Stimulated activated CD4-positive, alpha-beta T cell treated with anti-CD3 and anti-CD28 coated beads, TNF-alpha, amount 100 ng/mL, for 1 hour (primary cell): Measurements from ENCODE around the gene TTC12.

ENCODE experiments used
- DNase-seq, 3 donors: peaks; one replicate each; pipeline ENCODE4 v3.0.0-alpha.2; 2020; ENCODE audit warnings: low read depth in 3 of 3, low spot score in 1 of 3

TTC12 gene

DNA sequence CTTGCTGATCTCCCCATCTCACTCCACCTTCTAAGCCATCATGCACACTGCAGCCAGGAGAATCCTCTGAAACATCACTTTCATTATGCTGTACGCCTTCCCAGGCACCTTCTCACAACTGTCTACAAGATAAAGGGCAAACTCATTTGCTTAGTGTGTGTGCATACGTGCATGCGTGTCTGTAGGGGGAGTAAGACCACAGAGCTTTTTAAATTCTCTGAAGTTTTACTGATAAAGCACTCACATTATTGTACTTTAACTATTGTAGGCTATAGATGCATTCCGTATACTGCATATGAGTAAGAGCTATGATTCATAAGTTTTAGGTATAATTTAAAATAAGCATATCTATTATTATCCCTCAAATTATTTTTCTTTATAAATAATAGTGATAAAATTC, 57.9 kb downstream of the TTC12 start:
- no peak for DNase-seq

DNA sequence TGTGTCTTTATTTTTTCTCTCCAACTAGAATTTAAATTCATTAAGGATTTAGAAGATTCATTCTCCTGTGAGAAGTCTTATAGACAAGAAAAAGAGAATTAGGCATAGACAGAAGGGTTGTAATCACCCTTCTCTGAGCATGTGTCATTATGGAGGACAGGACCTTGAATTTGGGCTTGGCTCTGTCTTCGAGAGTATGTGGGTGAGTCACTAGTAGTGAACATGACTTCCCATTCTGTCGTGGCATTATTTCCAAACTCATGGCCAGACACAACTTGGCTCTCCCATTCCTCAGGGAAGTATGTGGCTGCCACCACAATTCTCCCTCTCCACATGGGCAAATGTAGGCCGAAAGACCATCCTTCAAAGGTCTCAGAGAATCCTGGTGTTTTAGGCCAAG, 58.9 kb downstream of the TTC12 start:
- DNase-seq, result no peak

DNA sequence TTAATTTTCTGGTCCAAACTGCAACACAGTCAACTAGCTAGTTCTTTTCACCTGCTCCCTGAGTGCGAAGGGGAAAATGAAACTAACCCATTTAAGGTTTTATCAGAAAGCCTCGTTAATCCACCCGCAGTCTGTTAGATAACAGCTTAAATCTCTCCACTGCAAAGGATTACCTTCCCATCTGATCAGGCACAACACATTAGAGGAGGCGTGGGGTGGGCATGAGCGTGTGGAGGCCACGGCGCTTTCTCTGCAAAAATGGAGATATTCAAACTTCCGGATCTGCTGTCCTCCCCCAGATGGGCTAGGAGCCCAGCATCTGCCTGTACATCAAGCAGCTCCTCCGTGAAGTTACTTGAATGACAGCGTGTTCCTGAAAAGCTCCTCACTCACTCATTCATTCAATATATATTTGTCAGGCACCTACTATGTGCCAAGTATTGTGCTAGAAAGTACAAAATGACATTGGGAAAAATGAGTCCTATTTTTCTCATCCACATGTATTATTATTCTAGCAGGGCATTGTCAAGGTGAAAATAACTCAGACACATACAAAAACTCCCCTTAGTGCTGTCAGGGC, 59.7 kb downstream of the TTC12 start:
- no peak for DNase-seq

DNA sequence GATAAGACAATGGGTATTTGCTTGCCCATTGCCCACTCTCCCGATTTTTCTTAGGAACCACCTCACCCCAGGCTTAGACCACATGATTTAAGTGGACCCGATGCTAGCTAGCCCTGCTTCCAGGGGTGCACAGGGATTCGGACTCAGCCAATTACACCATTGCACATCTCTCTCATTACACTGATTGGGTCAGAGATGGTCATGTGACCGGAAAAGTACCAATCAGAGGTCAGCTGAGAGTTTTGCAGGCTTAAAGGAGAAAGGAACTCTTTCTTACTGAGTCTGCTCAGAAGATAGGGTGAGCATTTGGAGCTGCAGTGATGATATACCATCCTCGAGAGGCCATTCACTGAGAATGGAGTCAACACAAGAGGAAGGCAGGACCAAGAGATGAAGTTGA, 61.0 kb downstream of the TTC12 start:
- no peak for DNase-seq

DNA sequence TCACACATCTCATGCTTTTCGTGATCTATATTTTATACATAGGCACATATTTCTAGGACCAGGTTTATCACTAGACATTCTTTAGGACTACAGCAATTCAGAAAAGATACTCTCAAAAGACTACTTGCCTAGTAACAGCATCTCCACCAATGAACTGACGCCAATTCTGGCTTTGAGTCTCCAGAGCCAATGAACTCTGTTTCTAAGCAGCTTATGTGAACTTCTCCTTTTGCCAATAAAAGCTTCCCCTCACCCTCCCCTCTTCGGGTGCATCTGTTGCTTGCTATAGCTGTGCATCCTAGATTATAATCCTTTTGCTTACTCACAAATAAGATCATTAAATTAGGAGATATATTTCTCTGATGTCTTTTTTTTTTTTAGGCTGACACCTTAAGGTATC, 61.8 kb downstream of the TTC12 start:
- DNase-seq, result no peak

DNA sequence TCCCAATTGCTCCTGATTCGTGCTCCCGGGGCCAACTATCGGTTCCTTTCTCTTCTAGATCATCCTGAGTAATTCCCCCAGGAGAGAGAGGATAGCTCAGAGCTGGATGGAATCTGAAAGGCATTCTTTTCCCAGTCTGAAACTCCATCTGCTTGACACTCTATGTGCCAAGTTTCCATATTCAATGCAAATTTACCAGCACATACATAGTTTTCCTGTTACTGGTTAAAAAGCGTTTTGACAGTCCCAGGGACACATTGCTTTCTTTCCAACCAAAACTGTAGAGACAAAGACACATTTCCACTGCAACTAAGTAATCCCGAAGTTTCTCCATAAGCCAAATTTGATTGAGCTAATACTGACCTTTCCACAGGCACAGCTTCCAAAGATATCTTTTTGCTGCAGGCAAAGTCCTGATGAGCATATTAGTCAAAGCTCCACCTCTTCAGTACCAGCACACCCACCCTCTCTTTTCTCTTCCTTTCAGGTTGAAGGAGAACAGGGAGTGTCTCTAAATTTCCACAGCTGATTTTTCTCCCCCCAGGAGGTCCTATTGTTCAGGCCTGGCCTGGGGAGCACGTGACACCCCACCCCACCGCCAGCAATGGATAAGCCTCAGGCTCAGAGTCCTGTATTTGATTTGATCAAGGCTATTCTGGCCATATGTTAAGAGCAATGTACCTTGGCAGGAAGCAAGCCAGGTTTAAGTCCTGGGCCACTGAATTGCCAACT, 63.5 kb downstream of the TTC12 start:
- DNase-seq, result no peak

DNA sequence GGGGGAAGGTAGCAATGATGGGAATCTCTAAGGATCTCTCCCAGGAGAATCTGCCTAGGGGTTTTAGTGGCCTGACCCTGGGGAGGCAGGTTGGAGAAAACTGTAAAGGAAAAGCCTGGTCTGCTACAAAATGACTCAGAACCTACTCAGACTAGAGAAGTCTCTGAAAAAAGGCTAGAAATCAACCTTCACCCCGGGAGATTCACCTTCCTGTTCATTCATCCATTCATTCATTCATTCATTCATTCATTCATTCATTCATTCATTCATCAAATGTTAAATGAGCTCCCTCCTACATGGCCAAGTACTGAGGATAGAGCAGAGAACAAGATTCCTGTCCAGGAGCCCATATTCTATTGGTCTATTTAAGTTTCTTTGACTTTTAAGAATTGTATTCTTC, 64.3 kb downstream of the TTC12 start:
- DNase-seq, result no peak

DNA sequence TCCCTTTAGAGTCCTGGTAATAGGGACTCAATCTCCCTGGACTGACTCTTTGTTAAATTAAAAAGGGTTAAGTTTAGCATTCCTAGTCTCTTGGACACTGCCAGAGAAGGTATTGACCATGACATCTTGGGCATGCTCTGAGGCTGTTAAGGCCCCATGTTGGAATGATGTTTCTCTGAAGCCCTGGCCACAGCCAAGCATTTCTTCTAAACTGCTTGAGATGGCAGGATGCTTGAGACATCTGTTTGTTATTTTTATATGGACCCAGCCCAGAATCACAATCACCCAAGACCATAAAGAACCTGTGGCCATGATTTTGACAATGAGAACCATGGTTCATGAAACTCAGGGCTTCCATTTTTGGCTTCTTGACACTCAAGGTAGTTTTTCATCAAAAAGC, 67.7 kb downstream of the TTC12 start:
- no peak for DNase-seq

DNA sequence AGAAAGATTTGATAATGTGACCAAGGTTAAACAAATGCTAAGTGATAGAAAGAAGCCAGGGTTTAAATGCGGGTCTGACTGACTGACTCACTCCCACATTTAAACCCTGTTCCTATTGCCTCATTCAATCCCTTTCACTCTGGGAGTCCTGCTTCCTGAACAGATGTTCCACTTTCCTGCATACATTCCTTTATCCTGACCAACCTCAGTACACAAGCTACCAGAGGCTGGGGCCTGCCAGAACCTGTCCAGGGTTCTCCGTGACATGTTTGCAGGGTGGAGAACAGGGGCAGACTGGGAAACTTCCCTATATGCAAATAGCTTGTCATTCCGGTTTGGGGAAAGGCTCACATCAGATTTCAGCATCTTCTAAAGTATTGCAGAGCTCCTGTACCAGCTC, 70.2 kb downstream of the TTC12 start:
- no peak for DNase-seq

DNA sequence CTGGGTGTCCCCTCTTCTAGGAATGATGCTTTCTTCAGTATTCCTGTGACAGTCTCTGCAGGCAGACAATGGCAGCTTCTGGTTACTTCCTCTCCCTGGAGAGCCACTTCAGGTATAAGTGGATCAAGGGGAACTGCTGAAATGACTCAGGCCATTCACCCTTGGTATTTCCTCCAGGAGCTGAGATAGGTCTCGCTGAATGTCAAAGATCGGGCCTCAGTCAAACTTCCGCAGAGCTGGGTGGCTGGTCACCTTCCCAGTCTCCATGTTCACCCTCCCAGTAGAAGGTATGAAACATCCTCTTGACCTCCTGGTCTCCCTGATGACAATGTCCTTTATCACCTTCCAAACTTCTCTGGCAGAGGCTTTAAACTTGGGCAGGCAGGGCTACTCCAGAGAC, 71.4 kb downstream of the TTC12 start:
- no peak for DNase-seq

DNA sequence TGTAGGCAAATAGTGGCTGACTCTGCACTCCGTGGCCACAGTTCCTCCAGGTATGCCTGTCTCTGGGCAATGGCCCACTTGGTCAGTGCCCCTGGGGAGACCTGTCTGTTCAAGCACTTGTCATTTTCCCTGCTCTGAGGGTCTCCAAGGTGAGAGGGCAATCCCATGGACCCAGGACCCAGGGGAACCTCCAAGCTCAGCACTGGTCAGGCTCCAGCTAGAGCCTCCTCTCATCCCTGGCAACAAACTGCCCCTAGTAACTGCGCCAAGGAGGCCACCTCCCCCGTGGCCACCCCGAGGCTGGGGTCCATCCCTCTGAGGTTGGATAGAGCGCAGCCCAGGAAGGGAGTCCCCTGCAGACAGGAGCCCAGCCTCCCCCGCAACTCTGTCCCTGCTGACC, 72.5 kb downstream of the TTC12 start:
- no peak for DNase-seq

DNA sequence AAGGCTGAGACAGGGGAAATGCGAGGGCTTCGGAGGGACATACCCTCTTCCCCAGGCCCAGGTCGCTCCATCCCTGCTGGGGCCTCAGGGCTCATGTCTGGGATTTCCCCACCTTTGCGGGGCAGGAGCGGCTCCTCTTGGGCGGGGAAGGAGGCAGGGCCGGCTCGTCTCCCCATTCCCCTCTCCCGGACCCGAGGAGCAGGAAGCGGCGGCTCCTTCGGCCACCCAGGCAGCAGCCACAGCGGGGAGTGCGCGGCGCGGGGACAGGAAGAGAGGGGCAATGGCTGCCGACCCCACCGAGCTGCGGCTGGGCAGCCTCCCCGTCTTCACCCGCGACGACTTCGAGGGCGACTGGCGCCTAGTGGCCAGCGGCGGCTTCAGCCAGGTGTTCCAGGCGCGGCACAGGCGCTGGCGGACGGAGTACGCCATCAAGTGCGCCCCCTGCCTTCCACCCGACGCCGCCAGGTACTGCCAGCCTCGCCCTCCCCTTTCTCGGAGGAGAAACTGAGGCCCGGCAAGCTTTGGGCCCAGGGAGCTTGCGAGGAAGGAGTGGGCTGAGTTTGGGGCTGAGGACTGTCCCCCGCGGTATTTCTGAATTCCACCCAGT, 73.3 kb downstream of the TTC12 start, which contains the start of gene ANKK1:
TSS of gene ANKK1 (plus strand) at position 175 of the 607 bp plus-strand sequence. CDS start at position 281, 106 bp downstream.
- DNase-seq, result no peak

DNA sequence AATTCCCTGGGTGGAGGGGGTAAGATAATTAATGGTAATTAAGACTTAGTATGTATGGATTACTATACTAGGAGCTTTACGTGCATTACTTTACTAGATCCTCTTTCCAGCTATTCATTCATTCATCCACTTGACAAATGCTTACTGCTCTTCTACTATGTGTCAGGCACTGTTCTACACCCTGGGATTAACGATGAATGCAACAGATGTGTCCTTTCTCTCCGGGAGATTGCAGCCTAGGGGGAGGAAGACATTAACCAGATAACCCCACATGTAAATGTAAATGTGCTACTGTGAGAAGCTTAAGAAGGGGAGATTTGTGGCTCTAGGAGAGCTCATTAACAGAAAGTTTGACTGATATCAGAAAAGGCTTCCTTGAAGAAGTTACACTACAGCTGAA, 74.9 kb downstream of the TTC12 start:
- DNase-seq, result no peak

DNA sequence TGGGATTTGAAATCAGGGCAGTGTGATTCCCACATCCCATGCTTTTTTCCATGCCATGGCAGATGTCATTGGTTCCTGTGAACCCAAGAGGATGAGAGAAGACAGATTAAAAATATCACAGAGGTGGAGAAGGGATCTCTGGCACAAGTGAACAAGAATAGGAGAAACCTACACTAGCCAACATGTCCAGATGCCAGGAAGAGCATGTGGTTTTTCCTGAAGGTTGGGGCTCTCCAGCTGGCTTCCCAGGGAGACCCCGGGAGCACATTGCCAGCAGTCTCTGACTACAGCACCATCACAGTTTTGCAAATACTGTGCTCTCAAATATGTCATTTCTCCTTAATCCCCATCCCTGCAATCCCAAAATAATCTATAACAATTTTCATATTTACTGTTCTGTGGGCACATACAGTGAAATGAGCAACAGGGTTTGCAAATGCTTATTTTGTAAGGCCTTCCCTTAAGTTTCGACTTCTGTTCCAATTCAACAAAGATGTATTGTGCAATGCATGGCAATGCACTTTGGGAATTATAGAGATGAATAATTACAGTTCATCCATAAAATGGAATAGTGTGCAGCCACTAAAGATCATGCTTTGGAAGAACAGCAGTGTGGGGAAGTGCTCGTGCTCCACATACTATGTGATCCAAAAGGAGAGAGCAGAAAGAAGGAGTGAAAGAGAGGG, 78.0 kb downstream of the TTC12 start:
- no peak for DNase-seq

DNA sequence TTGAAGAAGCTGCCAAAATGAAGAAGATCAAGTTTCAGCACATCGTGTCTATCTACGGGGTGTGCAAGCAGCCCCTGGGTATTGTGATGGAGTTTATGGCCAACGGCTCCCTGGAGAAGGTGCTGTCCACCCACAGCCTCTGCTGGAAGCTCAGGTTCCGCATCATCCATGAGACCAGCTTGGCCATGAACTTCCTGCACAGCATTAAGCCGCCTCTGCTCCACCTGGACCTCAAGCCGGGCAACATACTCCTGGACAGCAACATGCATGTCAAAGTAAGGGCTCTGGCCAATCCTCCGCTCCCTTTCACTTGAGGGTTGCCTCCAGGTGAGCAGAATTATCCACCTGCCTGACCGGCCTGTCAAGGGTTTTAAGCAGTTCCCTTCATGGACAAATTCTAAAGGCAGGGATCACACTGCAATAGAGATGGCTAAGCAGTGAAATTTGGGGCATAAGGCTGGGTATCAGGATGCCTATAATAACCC, 79.2 kb downstream of the TTC12 start:
- no peak for DNase-seq

DNA sequence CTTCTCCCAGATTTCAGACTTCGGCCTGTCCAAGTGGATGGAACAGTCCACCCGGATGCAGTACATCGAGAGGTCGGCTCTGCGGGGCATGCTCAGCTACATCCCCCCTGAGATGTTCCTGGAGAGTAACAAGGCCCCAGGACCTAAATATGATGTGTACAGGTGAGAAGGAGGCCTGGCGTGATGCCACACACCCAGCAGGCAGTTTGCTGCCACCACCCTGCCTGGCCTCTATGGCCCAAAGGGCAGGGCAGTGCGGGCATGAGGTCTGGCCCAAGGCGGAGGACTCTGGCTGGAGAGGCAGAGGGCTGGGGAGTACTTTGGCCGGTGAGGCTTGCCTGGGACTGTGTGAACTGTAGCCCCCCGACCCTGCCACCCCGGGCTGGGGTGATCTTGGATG, 80.5 kb downstream of the TTC12 start:
- DNase-seq, result no peak

DNA sequence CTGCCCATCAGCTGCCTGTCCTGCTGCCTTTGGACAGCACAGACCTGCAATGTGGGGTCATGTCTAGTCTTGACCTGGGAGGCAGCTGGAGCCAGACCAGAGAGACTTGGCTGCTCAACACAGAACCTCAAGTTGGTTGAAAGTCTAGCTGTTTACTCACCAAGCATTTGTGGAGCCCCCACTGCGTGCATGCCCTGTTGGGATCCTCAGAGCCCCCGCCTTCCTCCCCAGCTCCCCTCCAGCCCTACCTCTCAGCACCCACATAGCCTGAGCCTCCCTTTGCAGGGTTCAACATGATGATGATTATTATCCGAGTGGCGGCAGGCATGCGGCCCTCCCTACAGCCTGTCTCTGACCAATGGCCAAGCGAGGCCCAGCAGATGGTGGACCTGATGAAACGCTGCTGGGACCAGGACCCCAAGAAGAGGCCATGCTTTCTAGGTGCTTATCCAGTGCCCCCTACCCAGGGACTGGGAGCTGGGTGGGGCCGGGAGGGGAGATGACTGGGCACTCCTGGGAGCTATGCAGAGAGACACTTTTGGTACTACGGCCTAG, 81.5 kb downstream of the TTC12 start:
- DNase-seq, result no peak

DNA sequence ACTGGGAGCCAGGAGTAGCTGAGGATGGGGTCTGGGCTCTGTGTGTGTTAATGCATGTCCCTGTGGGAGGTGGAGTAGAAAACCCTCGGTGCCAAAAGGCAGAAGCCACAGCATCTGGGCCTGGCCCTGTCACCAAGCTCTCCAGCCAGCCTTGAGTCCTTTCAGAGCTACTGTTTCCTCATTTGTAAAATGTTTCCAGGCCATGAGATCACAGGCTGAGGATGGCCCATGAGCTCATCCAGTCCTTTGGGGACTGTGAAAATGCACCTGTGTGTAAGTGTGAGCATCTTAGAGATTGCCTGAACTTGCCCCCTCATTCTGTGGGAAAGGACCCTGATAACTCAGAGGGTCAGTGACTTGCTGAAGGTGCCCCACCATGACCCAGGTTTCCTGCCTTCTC, 82.3 kb downstream of the TTC12 start:
- no peak for DNase-seq

DNA sequence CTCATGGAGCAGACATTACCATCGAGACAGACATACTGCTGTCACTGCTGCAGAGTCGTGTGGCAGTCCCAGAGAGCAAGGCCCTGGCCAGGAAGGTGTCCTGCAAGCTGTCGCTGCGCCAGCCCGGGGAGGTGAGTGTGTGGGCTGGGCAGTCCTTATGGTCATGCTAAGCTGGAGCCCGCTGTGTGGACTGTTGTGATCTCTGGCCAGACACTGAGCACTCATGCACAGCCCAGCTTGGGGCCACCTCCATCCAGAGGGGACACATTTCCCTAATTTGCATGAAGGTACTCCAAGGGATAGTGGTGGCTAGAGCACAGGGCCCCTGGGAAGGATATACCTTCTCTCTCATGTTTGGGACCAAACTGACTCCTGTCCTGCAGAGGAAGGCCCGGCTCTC, 82.8 kb downstream of the TTC12 start:
- DNase-seq, result no peak

DNA sequence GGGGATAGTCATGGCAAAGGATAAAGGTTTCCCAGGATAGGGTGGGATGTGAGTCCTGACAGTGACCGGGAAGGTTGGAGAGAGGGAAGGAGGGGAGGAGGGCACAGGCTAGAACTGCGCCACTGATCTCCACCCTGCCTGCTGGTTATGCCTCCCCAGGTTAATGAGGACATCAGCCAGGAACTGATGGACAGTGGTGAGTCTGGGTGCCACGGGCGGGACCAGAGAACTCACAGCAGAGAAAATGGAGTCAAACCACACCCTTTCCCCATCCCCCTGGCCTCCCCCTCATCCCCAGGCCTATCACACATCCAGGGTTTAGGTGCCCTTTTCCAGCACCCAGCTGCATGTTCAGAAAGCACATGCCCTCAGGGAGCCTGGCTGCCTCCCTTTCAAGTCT, 83.4 kb downstream of the TTC12 start:
- DNase-seq, result no peak

DNA sequence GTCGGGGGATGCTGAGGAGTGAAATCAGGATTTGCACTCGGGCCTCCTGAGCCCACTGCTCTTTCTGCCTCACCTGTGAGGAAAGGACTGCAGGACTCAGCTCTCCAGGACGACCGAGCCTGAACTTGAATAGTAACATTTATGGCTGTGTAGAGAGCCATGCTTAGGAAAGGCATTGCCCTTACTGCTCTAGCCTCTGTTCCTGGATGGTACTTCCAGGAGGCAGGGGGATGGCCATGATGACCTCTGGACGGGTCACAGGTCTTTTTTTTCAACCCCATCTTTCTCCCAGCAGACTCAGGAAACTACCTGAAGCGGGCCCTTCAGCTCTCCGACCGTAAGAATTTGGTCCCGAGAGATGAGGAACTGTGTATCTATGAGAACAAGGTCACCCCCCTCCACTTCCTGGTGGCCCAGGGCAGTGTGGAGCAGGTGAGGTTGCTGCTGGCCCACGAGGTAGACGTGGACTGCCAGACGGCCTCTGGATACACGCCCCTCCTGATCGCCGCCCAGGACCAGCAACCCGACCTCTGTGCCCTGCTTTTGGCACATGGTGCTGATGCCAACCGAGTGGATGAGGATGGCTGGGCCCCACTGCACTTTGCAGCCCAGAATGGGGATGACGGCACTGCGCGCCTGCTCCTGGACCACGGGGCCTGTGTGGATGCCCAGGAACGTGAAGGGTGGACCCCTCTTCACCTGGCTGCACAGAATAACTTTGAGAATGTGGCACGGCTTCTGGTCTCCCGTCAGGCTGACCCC, 84.5 kb downstream of the TTC12 start:
- no peak for DNase-seq
